Tibial nerve (tissue), 4 donors: ENCODE measurements around the gene ITPKB. TPM values are rescaled to one million over a fixed set of nuclear protein-coding genes. Genes with fewer than 3 reads are reported as not detected.

ENCODE experiments used
- DNase-seq, 2 donors: peaks; one replicate each; pipeline ENCODE4 v3.0.0-alpha.2; 2019; ENCODE audit warnings: low spot score in 2 of 2
- H3K27ac ChIP-seq, 4 donors: fragments of 200-600 bp; sonication (generic) in 3 of 4; one replicate each; pipeline ENCODE4 v1.5.1; 2017 to 2019; ENCODE audit warnings: mild to moderate bottlenecking in 1 of 4
- H3K27me3 ChIP-seq, 2 donors: fragments of 200-600 bp; sonication (generic) in 1 of 2; one replicate each; pipeline versions ENCODE4 v1.5.1 to v1.6.0; 2017 to 2019
- H3K36me3 ChIP-seq, 3 donors: fragments of 200-600 bp; sonication (generic); one replicate each; pipeline ENCODE4 v1.5.1; 2018 to 2019
- H3K4me1 ChIP-seq, 4 donors: fragments of 200-600 bp; sonication (generic) in 3 of 4; one replicate each; pipeline ENCODE4 v1.5.1; 2017 to 2019
- H3K4me3 ChIP-seq, 4 donors: fragments of 200-600 bp; sonication (generic) in 3 of 4; one replicate each; pipeline ENCODE4 v1.5.1; 2017 to 2019; ENCODE audit warnings: mild to moderate bottlenecking in 1 of 4, moderate library complexity in 1 of 4
- H3K9me3 ChIP-seq, 4 donors: fragments of 200-600 bp; sonication (generic) in 3 of 4; one replicate each; pipeline ENCODE4 v1.5.1; 2017 to 2019
- CTCF ChIP-seq, 5 experiments: fragments of 200-600 bp in 3 of 5; fragments of 450-650 bp in 2 of 5; sonication (generic) in 3 of 5; IDR thresholded peaks; one replicate each; pipeline ENCODE4 v1.5.1; 2016 to 2019; ENCODE audit warnings: antibody characterized with exemption in 5 of 5, mild to moderate bottlenecking in 3 of 5, moderate library complexity in 2 of 5
- EP300 ChIP-seq, 2 donors: sonication (generic); formaldehyde crosslinking; IDR thresholded peaks; one replicate each; pipeline ENCODE4 v1.6.1; 2017; ENCODE audit warnings: antibody characterized with exemption in 2 of 2, mild to moderate bottlenecking in 1 of 2
- POLR2A ChIP-seq, 2 donors: fragments of 450-650 bp; IDR thresholded peaks; one replicate each; pipeline ENCODE4 v1.6.1; 2017; ENCODE audit warnings: antibody characterized with exemption in 2 of 2, mild to moderate bottlenecking in 2 of 2, moderate library complexity in 2 of 2
- WGBS, 2 donors: methylation state at CpG; one replicate each; pipeline ENCODE4 v1.1.5; 2018; 5-methylcytosine and 5-hydroxymethylcytosine counted together
- total RNA-seq, 4 donors: library from RNA; depleted of rRNA; stranded (reverse); fragments of >200 nt; gene quantifications; one replicate each; pipeline ENCODE4 v1.1.0, GENCODE V29; 2016

ITPKB gene
- total RNA-seq, 4 donors from 2014 or later, result 49.2 to 82.0 (median 52.7) TPM

GRCh38 chr1:226690460-226690982, 48.6 kb downstream of the ITPKB start:
- Histone ChIP-seq H3K36me3 (peaks cover 0 to 2% (median 0%) of the 10 kb centered on the region in 3 donors), H3K9me3 (no peaks in the 10 kb centered on the region), H3K27ac (peak overlapping the region; percentile 35 to 78 (median 54)), H3K4me1 (peaks cover 0 to 77% (median 55%) of the 10 kb centered on the region in 4 donors), H3K27me3 (no peaks in the 10 kb centered on the region), H3K4me3 (no peak overlapping the region)
- TF ChIP-seq POLR2A (IDR thresholded peaks at IDR 0.05), result no peak
- TF ChIP-seq EP300 (IDR thresholded peaks at IDR 0.05), result peak in 1 of 2 donors; percentile 60
- no peak for DNase-seq
- WGBS, 2 donors, result 56 to 58% methylated on average over 8 of the region's 8 CpGs

- peaks cover 0 to 2% (median 0%) of the 10 kb centered on the region in 3 donors for H3K36me3 ChIP-seq
- DNase-seq, result no peak
- peak overlapping the region in 3 of 4 donors; percentile 6 to 84 (median 67) for H3K27ac ChIP-seq
- H3K4me3 ChIP-seq, result no peak overlapping the region
- TF ChIP-seq CTCF (IDR thresholded peaks at IDR 0.05) (no peak), EP300 (IDR thresholded peaks at IDR 0.05) (no peak), POLR2A (IDR thresholded peaks at IDR 0.05) (no peak)
- H3K9me3 ChIP-seq, result no peaks in the 10 kb centered on the region
- WGBS, 2 donors, result 25 to 32% methylated on average over 4 of the region's 4 CpGs
- H3K4me1 ChIP-seq, result peaks cover 0 to 87% (median 55%) of the 10 kb centered on the region in 4 donors
- no peaks in the 10 kb centered on the region for H3K27me3 ChIP-seq
Measured at GRCh38 chr1:226688808-226689207, 50.3 kb downstream of the ITPKB start.

GRCh38 chr1:226688056-226688748, 50.9 kb downstream of the ITPKB start:
- DNase-seq, result no peak
- WGBS, 2 donors, result 50 to 53% methylated on average over 6 of the region's 6 CpGs
- Histone ChIP-seq H3K4me1 (peaks cover 0 to 90% (median 55%) of the 10 kb centered on the region in 4 donors), H3K27ac (peak overlapping the region; percentile 6 to 84 (median 54)), H3K36me3 (peaks cover 0 to 2% (median 0%) of the 10 kb centered on the region in 3 donors), H3K4me3 (no peak overlapping the region), H3K27me3 (no peaks in the 10 kb centered on the region), H3K9me3 (no peaks in the 10 kb centered on the region)
- no peak for TF ChIP-seq CTCF (IDR thresholded peaks at IDR 0.05)
- no peak for TF ChIP-seq EP300 (IDR thresholded peaks at IDR 0.05)
- no peak for TF ChIP-seq POLR2A (IDR thresholded peaks at IDR 0.05)

GRCh38 chr1:226687426-226687825, 51.7 kb downstream of the ITPKB start:
- H3K27me3 ChIP-seq, result no peaks in the 10 kb centered on the region
- 76 to 89% methylated on average over 2 of the region's 2 CpGs for WGBS, 2 donors
- TF ChIP-seq POLR2A (IDR thresholded peaks at IDR 0.05), result no peak
- no peak for TF ChIP-seq EP300 (IDR thresholded peaks at IDR 0.05)
- peak in 2 of 5 experiments; percentile 21 to 29 for TF ChIP-seq CTCF (IDR thresholded peaks at IDR 0.05)
- no peak overlapping the region for H3K4me3 ChIP-seq
- no peaks in the 10 kb centered on the region for H3K9me3 ChIP-seq
- peaks cover 0 to 89% (median 52%) of the 10 kb centered on the region in 4 donors for H3K4me1 ChIP-seq
- H3K36me3 ChIP-seq, result no peaks in the 10 kb centered on the region
- DNase-seq, result no peak
- peak overlapping the region in 3 of 4 donors; percentile 41 to 84 (median 67) for H3K27ac ChIP-seq

- H3K9me3 ChIP-seq, result no peaks in the 10 kb centered on the region
- H3K27me3 ChIP-seq, result no peaks in the 10 kb centered on the region
- 62 to 65% methylated on average over 12 of the region's 12 CpGs for WGBS, 2 donors
- H3K36me3 ChIP-seq, result no peaks in the 10 kb centered on the region
- peaks cover 0 to 89% (median 51%) of the 10 kb centered on the region in 4 donors for H3K4me1 ChIP-seq
- DNase-seq, result no peak
- H3K4me3 ChIP-seq, result no peak overlapping the region
- no peak for TF ChIP-seq EP300 (IDR thresholded peaks at IDR 0.05)
- TF ChIP-seq POLR2A (IDR thresholded peaks at IDR 0.05), result no peak
- no peak for TF ChIP-seq CTCF (IDR thresholded peaks at IDR 0.05)
- peak overlapping the region in 3 of 4 donors; percentile 41 to 84 (median 67) for H3K27ac ChIP-seq
Measured at GRCh38 chr1:226686440-226687425, 52.3 kb downstream of the ITPKB start.
